Colonic mucosa (tissue), 4 donors: ENCODE data around the gene MYOD1. TPM values are rescaled to one million over a fixed set of nuclear protein-coding genes. Genes with fewer than 3 reads are reported as not detected.

Source experiments
- DNase-seq: peaks from one replicate; pipeline ENCODE4 v3.0.0-alpha.2; 2020
- H3K27ac ChIP-seq: fragments of 200-600 bp; one replicate; pipeline ENCODE4 v1.8.0; 2021
- H3K27me3 ChIP-seq: fragments of 200-600 bp; one replicate; pipeline ENCODE4 v1.8.0; 2021
- H3K36me3 ChIP-seq: fragments of 200-600 bp; one replicate; pipeline ENCODE4 v1.8.0; 2021
- H3K4me1 ChIP-seq: fragments of 200-600 bp; one replicate; pipeline ENCODE4 v1.8.0; 2021; ENCODE audit warnings: mild to moderate bottlenecking
- H3K4me3 ChIP-seq: fragments of 200-600 bp; one replicate; pipeline ENCODE4 v1.8.0; 2021
- H3K9ac ChIP-seq, 2 donors: one replicate each; pipeline ENCODE4 v1.7.0; 2013; ENCODE audit warnings: control low read depth in 2 of 2, low read depth in 2 of 2, low read length in 2 of 2
- H3K9me3 ChIP-seq: fragments of 200-600 bp; one replicate; pipeline ENCODE4 v1.8.0; 2021
- CTCF ChIP-seq: fragments of 200-600 bp; IDR thresholded peaks from one replicate; pipeline ENCODE4 v1.8.0; 2022; ENCODE audit warnings: antibody characterized with exemption, mild to moderate bottlenecking
- intact Hi-C: fragments of 100-400 bp; cut with DNase I; formaldehyde crosslinking; loops from one replicate; pipeline ENCODE4 v1.14.1; 2022
- total RNA-seq, 2 donors: library from RNA; stranded (reverse); fragmentation: NEBNext Ultra II Directional in 1 of 2; extraction: Animal tissue kit (Norgen Biotek cat#: 25700) in 1 of 2; gene quantifications; one replicate each; pipeline ENCODE4 v1.2.1, GENCODE V29; 2021
- donor health status: healthy.
- donor health status: DM: no; HTN: no; CAD: no.
- donor health status: DM: no; HTN: no; CAD: no.

Gene MYOD1
- total RNA-seq, 2 donors from 2014 or later, result not detected

DNA sequence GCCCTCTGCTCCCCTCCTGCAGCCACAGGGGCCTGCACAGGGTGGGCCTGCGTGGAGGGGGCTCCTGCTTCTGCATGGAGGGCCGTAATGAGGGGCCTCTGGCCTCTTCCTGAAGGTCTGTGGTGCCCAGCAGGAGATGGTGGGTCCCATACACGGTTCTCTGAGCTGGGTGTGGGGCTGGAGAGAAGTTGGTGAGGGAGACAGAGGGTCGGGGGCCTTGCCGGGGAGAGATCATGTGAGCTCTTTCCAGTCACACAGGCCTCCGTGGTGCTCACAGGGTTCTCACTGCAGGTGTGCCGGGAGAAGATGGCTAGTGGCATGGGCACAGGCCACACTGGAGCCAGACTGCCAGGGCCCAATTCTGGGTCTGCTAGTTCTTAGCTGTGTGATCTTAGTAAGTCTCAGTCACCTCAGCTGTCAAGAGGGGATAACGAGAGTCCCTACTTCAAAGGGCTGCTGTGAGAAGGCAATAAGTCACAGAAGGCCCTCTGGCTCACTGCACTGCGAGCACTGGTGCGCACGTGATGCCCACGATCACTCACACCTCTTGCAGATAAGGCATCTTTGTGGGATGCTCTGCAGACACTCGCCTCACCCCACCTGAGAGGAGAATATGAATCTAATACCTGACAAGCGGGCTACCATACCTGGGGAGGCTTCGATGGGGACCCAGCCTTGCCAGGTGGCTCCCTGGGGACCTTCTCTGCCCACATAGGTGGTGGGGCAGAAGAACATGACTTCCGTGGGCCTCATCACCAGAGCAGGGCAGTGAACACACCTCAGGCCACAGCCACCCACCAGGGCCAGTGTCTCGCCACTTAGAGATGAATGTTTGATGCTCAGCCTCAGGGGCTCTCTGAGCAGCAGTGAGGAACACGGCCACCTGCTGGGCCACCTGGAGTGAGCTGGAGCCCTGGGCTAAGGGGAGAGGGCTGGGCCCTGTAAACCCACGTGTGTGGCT, 29.7 kb downstream of the MYOD1 start:
- Histone ChIP-seq H3K27me3 (no peaks in the 10 kb centered on the region), H3K27ac (no peak overlapping the region), H3K36me3 (no peaks in the 10 kb centered on the region), H3K4me1 (no peaks in the 10 kb centered on the region), H3K4me3 (no peak overlapping the region), H3K9me3 (no peaks in the 10 kb centered on the region), H3K9ac (no peak overlapping the region)
- TF ChIP-seq CTCF, result no peak
- intact Hi-C loops, result no loop called here
- DNase-seq, result no peak

GRCh38 chr11:17750013-17750800, 30.8 kb downstream of the MYOD1 start:
- TF ChIP-seq CTCF, result no peak
- Histone ChIP-seq H3K4me1 (no peaks in the 10 kb centered on the region), H3K9me3 (no peaks in the 10 kb centered on the region), H3K4me3 (no peak overlapping the region), H3K9ac (no peak overlapping the region), H3K27ac (no peak overlapping the region), H3K36me3 (no peaks in the 10 kb centered on the region), H3K27me3 (no peaks in the 10 kb centered on the region)
- no peak for DNase-seq
- intact Hi-C loops, result no loop called here

DNA sequence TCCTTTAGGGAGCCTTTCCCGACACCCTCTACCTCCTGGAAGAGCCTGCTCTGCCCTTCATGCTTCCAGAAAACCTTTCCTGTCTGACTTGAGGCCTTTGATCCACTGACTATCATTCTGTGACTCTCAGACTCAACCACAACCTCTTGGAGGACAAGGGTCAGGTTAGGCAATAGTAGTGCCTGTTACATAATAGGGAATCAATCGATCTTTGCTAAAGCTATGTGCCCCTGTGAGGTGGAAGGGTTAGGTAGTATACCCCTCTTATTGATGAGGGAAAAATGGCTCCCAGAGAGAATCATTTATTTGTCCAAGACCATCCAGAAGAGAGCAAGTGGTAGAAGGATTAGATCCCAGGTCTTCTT, 31.4 kb downstream of the MYOD1 start:
- no peak for DNase-seq
- intact Hi-C loops, result no loop called here
- Histone ChIP-seq H3K9me3 (no peaks in the 10 kb centered on the region), H3K36me3 (no peaks in the 10 kb centered on the region), H3K9ac (no peak overlapping the region), H3K4me1 (no peaks in the 10 kb centered on the region), H3K27me3 (no peaks in the 10 kb centered on the region), H3K4me3 (no peak overlapping the region), H3K27ac (no peak overlapping the region)
- TF ChIP-seq CTCF, result no peak

- H3K9me3 ChIP-seq, result no peaks in the 10 kb centered on the region
- H3K27me3 ChIP-seq, result no peaks in the 10 kb centered on the region
- no peak overlapping the region for H3K27ac ChIP-seq
- no peak overlapping the region for H3K4me3 ChIP-seq
- H3K4me1 ChIP-seq, result no peaks in the 10 kb centered on the region
- no peak for DNase-seq
- H3K36me3 ChIP-seq, result no peaks in the 10 kb centered on the region
- TF ChIP-seq CTCF, result no peak
- no peak overlapping the region for H3K9ac ChIP-seq
- intact Hi-C loops, result no loop called here
Observed at GRCh38 chr11:17751558-17751957, 32.2 kb downstream of the MYOD1 start.

DNA sequence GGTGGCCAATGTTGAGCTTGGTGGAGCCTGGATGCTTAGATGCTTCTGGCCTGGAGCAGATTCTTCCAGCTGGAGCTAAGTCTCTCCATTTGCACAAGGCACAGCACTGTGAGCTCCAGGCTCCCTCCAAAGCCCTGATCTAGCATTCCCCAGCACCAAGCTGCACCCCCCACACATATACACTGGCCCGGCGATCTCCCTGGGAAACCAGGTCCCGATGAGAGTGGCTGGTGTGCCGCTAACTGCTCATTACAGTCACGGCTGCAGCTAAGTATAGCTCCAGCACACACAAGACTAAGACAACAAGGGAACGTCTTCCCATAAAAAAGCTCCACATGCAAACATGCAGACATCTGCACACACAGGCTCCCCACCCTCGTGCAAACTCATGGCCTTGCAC, 32.8 kb downstream of the MYOD1 start:
- H3K9ac ChIP-seq, result no peak overlapping the region
- TF ChIP-seq CTCF, result no peak
- H3K27me3 ChIP-seq, result no peaks in the 10 kb centered on the region
- no peaks in the 10 kb centered on the region for H3K36me3 ChIP-seq
- no peak overlapping the region for H3K27ac ChIP-seq
- no peak for DNase-seq
- no peaks in the 10 kb centered on the region for H3K9me3 ChIP-seq
- no peaks in the 10 kb centered on the region for H3K4me1 ChIP-seq
- no peak overlapping the region for H3K4me3 ChIP-seq
- intact Hi-C loops, result no loop called here
